SJSA1 (cell line): Measurements from ENCODE around the gene CCDC9. TPM values are rescaled to one million over a fixed set of nuclear protein-coding genes. Genes with fewer than 3 reads are reported as not detected.

Experiments
- DNase-seq, 2 experiments: peaks; one replicate each; pipeline ENCODE4 v3.0.0-alpha.2; 2015 to 2020; ENCODE audit warnings: low spot score in 2 of 2, low read depth in 1 of 2
- H3K27ac ChIP-seq: fragments of 250-450 bp; sonication (Bioruptor Pico); 2 replicates; pipeline ENCODE4 v1.5.1; 2020; ENCODE audit warnings: mild to moderate bottlenecking, moderate library complexity
- H3K27me3 ChIP-seq: fragments of 250-450 bp; sonication (Bioruptor Pico); replicated peaks from 2 replicates; pipeline ENCODE4 v1.5.1; 2020; ENCODE audit warnings: mild to moderate bottlenecking, moderate library complexity
- H3K36me3 ChIP-seq: fragments of 250-450 bp; sonication (Bioruptor Pico); 2 replicates; pipeline ENCODE4 v1.5.1; 2020; ENCODE audit warnings: mild to moderate bottlenecking
- H3K4me1 ChIP-seq: fragments of 250-450 bp; sonication (Bioruptor Pico); replicated peaks from 2 replicates; pipeline ENCODE4 v1.6.1; 2021; ENCODE audit warnings: mild to moderate bottlenecking
- H3K4me3 ChIP-seq: fragments of 250-450 bp; sonication (Bioruptor Pico); 2 replicates; pipeline ENCODE4 v1.5.1; 2020; ENCODE audit warnings: mild to moderate bottlenecking
- H3K9me3 ChIP-seq: fragments of 250-450 bp; sonication (Bioruptor Pico); replicated peaks from 2 replicates; pipeline ENCODE4 v1.5.1; 2020; ENCODE audit warnings: mild to moderate bottlenecking
- total RNA-seq: library from RNA; depleted of rRNA; stranded (reverse); fragments of >200 nt; shearing (Covaris generic); gene quantifications from 2 replicates; pipeline ENCODE4 v1.2.3, GENCODE V29; 2014; rRNA removed

CCDC9 gene
- total RNA-seq = 8.0 and 12.1 TPM in 2 replicates

DNA sequence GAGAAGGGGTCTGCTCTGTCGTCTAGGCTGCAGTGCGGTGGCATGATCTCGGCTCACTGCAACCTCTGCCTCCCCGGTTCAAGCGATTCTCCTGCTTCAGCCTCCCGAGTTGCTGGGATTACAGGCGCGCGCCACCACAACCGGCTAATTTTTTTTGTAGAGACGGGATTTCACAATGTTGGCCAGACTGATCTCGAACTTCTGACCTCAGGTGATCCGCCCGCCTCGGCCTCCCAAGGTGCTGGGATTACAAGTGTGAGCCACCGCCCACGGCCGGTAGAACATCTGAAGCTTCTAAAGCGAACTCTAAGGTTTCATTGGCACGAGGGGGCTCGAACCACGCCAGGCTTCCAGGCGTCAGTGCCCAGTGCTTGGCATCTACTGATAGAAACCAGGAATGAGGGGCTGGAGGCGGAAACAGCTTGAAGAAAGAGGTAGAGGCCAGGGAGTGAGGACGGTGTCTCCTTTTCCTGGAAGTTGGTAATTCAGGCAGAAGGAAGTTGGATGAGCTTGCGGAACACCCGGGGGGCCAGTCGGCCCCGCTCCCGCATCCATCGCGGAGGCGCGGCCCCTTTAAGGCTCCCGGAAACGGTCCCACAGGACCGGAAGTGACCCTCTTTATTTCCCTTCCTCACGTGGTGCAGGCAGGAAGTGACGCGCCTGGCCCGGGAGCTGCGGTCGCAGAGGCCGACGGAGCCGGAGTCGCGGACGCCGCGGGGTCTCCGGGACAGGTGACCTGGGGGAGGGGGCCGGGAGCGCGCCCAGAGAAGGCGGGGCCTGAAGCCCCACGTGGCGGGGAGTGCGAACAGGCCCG, at the start of gene CCDC9:
Gene CCDC9, plus strand, starts transcription at position 647 of the 814 bp plus-strand sequence. CDS start 1,876 bp downstream, outside the sequence.
- peak within 1 kb of the TSS; percentile 50 for H3K4me3 ChIP-seq
- H3K4me1 ChIP-seq = peaks cover 38% of the 10 kb centered on the region
- peak within 1 kb of the TSS; percentile 90 for H3K27ac ChIP-seq
- H3K36me3 ChIP-seq = peaks cover 35% of the 10 kb centered on the region
- no peaks in the 10 kb centered on the region for H3K27me3 ChIP-seq
- no peaks in the 10 kb centered on the region for H3K9me3 ChIP-seq
- peak; percentile 92 to 97 for DNase-seq

DNA sequence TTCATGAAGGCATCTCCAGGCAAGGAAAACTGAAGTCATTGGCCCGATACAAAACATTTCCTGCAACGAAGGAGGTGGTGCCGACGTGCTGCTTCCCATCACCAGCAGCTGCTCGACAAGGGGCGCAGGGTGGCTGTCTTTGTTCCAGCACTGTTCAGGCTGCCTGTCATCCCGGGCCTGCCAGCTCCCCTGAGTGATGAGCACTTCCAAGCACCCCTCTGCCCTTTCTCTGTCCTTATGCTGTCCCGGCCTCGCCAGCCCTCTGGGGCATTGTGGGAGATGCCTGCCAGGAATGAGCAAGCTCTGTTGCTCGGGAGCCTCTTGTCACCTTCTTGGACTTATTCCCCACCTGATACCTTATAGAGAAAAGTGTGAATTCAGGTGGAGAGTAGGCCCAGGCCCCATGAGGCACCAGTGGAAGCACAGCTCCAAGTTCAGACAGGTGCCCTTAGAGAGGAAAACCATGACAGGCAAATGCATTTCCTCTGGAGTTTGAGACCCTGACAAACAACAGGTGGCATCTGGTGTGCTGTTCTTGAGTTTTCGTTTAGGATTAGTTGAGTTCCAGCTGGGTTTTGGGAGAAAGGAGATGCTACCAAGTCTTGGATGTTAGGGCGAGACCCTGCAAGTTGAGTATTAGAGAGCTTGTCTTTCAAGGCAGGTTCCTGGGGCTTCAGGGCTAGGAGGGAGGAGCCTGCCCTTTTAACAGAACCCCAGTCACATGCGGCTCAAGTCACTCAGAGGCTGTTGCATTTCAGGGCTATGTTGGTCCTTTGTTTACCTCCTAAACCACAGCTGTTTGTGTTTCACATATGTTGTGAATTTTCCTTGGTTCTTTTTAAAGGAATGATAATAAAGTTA, 46.8 kb upstream of the CCDC9 start:
- H3K4me1 ChIP-seq = peaks cover 24% of the 10 kb centered on the region
- H3K27me3 ChIP-seq = no peaks in the 10 kb centered on the region
- peaks cover 74% of the 10 kb centered on the region for H3K36me3 ChIP-seq
- H3K9me3 ChIP-seq = no peaks in the 10 kb centered on the region
- DNase-seq = peak; percentile 65 to 88
- H3K4me3 ChIP-seq = no peak overlapping the region
- peak overlapping the region; percentile 69; the same call in 1 of the 2 replicates for H3K27ac ChIP-seq

DNA sequence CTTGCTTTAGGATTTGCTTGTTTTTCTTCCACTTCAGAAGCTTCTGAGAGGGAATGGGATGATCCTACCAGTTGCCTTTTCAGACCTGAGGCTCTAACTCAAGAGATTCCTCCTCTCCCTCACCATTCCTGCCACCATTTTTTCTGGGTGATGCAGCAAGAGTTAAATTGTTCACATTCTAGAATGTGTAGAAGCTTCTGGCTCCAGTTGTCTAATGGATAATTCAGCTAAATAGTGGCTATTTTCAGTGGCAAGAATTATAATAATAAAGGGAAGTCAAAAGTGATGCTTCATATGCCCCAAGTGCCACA, 46.2 kb upstream of the CCDC9 start:
- H3K27me3 ChIP-seq = no peaks in the 10 kb centered on the region
- peaks cover 24% of the 10 kb centered on the region for H3K4me1 ChIP-seq
- no peak for DNase-seq
- no peaks in the 10 kb centered on the region for H3K9me3 ChIP-seq
- H3K27ac ChIP-seq = peak overlapping the region; percentile 69
- H3K4me3 ChIP-seq = no peak overlapping the region
- H3K36me3 ChIP-seq = peaks cover 68% of the 10 kb centered on the region

DNA sequence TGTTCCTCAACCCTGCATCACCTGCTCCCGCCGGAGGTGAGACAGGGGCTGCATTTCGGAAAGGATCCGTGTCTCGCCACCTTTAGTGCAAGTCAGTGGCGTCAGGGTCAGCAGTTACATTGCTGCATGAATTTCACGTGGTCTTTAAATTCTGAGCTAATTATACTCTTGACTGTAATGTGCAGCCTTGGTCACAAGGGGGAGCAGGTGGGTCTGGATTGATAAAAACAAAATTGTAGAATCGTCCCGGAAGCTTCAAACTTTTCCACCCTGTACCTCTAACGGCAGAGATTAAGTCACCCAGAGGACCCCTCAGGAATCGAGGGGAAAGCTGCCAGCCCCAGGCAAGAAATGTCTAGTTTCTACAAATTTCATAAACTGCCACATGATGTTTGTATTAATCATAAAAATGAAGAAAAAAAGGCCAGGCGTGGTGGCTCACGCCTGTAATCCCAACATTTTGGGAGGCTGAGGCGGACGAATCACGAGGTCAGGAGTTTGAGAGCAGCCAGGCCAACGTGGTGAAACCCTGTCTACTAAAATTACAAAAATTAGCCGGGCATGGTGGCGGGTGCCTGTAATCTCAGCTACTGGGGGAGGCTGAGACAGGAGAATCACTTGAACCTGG, 45.5 kb upstream of the CCDC9 start:
- no peak overlapping the region for H3K4me3 ChIP-seq
- H3K27ac ChIP-seq = peak overlapping the region; percentile 69
- H3K4me1 ChIP-seq = peaks cover 24% of the 10 kb centered on the region
- no peaks in the 10 kb centered on the region for H3K27me3 ChIP-seq
- H3K9me3 ChIP-seq = no peaks in the 10 kb centered on the region
- peaks cover 62% of the 10 kb centered on the region for H3K36me3 ChIP-seq
- DNase-seq = peak; percentile 76 to 79

DNA sequence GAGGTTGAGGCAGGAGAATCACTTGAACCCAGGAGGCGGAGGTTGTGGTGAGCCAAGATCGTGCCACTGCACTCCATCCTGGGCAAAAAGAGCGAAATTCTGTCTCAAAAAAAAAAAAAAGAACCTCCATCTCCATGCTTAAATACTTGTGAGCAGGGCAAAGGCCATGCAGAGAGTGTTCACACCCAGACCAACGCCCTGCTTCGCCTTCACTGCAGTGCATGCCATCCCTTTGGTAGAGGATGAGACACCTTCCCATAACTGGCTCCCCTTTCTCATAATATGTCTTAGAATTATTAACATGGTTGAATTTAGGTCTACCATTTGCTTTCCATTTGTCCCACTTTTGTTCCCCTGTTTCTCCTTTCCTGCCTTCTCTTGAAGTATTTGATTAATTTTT, 40.7 kb upstream of the CCDC9 start:
- H3K27me3 ChIP-seq = no peaks in the 10 kb centered on the region
- H3K4me1 ChIP-seq = peaks cover 8% of the 10 kb centered on the region
- no peaks in the 10 kb centered on the region for H3K9me3 ChIP-seq
- no peak overlapping the region for H3K27ac ChIP-seq
- peaks cover 20% of the 10 kb centered on the region for H3K36me3 ChIP-seq
- no peak for DNase-seq
- H3K4me3 ChIP-seq = no peak overlapping the region

DNA sequence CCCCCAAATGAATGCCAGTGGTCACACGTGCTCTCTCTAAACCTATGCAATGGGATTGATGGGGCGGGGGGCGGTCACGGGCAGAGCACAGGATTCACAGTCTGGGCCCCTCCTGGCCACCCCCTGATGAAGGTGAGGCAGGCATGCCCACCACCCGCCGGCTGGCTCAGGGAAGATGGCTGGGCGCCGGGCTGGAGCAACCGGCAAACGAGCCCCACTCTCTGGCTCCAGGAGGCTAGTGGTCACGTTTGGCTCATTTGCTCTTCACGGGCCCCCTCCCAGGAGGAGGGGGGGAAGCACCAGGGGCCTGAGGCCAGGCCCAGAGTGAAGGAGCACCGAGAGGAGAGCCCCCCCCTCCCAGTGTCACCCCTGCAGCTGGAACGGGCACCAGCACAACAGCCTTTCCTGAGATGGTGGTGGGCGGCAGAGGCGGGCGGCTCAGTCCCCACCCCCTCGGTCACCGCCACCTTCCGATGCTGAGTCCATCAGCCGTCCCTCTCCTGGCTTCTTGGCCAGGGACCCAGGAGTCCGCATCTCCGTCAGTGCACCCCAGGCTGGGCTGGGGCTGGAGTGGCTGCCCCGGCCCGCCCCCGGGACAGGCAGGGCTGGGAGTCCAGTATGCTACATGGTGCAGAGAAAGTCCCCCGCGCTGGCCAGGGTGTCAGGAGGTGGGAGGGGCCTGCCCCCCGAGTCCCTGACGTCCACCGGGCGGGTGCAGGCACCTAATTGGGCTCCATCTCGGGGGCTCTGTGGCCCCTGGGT, 35.1 kb upstream of the CCDC9 start:
- no peaks in the 10 kb centered on the region for H3K9me3 ChIP-seq
- H3K4me3 ChIP-seq = no peak overlapping the region
- no peak overlapping the region for H3K27ac ChIP-seq
- no peak for DNase-seq
- H3K36me3 ChIP-seq = peaks cover 26% of the 10 kb centered on the region
- H3K27me3 ChIP-seq = no peaks in the 10 kb centered on the region
- H3K4me1 ChIP-seq = peaks cover 12% of the 10 kb centered on the region

DNA sequence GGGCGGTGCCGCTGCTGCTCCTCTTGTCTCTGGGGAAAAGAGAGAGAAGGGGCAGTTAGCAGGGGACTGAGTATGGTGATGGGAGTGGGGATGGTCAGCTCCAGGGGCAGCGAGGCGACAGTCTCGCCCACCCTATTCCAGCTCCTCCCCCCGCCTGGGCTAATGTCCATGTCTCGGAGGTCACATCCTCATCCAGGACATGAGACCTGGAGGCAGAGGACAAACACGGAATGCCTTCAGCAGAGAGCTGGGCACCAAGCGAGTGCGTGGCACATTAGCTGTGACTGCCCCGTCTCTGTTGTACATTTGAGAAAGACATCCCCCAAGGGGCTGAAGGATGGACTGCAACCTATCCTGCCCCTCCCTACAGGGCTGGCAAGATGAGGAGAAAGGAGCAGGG, 34.4 kb upstream of the CCDC9 start:
- peaks cover 26% of the 10 kb centered on the region for H3K36me3 ChIP-seq
- no peaks in the 10 kb centered on the region for H3K9me3 ChIP-seq
- peaks cover 18% of the 10 kb centered on the region for H3K4me1 ChIP-seq
- H3K27me3 ChIP-seq = no peaks in the 10 kb centered on the region
- H3K4me3 ChIP-seq = no peak overlapping the region
- DNase-seq = no peak
- no peak overlapping the region for H3K27ac ChIP-seq

DNA sequence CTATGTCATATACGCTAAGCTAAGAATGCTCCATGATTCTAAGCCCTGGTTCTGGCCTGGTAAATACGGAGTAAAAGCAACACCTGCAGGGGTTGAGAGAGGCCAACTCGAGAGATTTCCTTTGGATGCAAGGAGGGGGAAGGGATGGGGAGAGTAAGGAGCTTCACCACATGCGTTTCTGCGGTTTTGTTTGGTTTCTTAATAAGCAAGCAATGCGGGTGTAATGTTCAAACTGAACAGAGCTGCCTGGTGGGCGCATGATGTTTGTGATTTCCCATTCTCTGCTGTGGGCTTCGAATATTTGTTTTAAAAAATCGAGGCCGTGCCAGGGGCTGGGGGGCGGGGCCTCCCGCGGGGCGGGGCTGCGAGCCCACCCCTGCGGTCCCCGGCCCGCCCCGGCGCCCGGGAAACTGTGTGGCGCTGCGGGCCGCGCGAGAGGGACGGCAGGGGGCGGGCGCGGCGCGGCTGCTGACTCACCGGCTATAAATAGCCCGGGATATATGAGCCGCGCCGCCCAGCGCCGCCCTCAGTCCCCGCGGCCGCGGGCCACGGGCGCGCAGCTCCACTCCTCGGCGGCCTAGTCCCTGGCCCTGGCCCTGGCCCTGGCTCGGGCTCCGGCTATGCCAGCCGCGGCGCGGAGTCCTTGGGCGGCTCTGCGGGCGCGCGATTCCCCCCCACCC, 30.4 kb upstream of the CCDC9 start:
- Histone ChIP-seq H3K9me3 (no peaks in the 10 kb centered on the region), H3K4me1 (peaks cover 53% of the 10 kb centered on the region), H3K27ac (peak overlapping the region; percentile 98), H3K27me3 (no peaks in the 10 kb centered on the region), H3K4me3 (peak overlapping the region; percentile 29), H3K36me3 (peaks cover 20% of the 10 kb centered on the region)
- peak; percentile 86 to 88 for DNase-seq

DNA sequence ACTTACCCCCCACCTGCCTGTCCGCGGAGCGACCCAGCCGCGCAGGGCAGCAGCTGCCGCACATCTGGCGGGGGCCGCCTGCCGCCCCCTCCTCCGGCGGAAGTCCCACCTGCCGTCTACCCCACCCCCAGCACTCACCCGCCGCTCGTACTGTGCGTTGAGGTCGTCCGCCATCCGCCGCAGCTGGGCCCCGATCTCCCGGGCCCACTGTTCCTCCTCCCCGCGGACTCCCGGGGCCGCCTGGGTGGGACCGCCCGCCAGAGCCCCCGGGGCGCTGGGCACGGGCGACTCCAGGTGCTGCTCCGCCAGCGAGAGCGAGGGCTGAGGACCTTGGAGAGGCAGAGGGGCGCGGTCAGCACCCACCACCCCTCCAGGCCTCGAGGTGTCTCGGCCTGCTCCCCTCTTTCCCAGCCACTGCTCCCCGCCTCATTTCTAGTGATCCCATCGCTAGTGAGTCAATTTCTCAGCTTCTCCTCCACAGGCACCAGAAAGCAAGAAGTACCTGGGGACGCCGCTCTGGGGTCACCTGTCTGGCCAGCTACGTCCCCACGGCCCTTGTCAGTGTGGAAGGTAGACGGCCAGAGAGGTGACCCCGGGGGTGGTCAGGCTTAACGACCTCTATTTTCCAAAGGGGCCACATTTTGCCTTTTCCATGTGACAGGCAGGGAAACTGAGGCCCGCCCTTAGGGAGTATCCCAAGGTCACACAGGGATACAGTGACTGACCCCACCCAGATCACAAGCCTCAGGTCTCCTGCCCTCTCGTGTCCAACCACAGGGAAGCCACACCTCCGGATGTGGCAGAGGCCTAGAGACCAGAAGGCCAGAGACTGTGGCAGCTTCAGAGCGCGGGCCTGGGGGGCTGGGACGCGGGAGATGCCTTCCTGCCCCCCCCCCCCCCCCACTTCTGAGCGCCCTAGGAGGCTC, 29.6 kb upstream of the CCDC9 start:
- Histone ChIP-seq H3K27ac (peak overlapping the region; percentile 98), H3K4me1 (peaks cover 59% of the 10 kb centered on the region), H3K36me3 (peaks cover 13% of the 10 kb centered on the region), H3K4me3 (peak overlapping the region; percentile 29), H3K27me3 (no peaks in the 10 kb centered on the region), H3K9me3 (no peaks in the 10 kb centered on the region)
- DNase-seq = peak; percentile 78 to 90

DNA sequence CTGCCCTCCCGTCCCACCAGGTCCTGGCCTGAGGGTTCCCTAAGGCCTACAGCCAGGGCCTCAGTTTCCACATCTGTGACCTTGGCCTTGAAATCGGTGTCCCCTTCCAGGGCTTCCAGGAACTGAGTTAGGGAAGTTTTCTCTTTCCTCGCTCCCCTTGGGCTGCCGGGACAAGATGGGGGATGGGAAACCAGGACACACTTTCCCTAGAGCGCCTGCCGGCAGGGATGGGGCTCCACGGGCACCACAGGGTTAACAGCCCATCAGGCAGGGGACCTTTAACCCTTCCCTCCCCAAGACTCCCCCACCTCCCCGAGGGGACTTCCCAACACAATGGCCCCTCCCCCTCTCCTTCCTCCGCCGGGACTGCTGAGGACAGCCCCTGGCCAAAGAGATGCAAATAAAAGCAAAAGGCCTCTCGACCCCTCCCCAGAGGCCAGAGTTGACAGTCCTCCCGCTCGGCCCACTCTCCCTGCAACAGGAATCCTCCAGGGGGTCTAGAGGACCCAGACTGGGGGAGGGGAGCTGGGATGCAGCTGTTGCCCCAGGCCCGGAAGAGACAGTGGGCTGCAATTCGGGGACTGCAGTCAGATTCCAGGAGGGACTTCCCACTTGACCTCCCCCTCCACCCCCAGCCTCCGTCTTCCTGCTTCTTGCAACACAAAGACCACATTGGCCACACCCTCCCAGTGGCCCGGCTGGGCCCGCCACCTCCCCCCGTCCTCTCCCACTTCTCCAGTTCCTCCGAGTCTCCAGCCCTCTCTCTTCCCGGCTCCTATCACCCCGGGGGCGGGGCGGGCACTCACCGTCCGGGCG, 28.8 kb upstream of the CCDC9 start:
- Histone ChIP-seq H3K36me3 (peaks cover 8% of the 10 kb centered on the region), H3K4me1 (peaks cover 68% of the 10 kb centered on the region), H3K9me3 (no peaks in the 10 kb centered on the region), H3K27me3 (no peaks in the 10 kb centered on the region), H3K27ac (peak overlapping the region; percentile 98), H3K4me3 (peak overlapping the region; percentile 39)
- DNase-seq = peak; percentile 93 to 98

DNA sequence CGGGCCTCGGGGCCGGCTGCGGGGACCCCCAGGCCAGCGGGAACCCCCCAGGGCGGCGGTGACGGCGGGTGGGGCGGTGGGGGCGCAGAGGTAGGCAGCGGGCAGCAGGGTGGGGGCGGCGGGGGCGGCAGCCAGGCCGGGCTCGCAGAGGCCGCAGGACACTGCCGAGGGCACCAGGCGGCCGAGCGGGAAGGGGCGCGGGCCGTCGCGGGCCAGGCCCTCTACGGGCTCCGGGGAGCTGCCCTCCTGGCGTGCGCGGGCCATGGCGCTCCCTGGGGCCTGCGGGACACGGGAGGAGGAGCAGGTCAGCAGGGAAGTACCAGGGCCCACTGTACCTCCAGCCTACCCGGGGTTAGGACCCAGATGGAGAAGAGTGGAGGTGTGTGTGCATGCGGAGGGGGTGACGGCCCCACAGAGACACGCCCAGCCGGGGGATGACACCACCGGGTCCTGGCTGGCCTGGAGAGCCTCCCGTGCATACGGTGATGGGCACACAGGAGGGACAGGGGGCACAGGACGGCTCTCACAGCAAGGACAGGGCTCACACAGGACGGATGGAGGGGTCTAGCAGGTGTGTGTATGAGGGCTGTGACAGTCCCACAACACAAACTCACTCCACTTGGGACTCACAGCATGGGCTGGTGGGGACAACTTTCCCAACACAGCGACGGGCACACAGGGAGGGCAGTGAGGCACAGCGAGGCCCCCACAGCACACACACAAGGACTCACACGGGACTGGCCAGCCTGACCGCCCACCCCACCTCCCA, 28.0 kb upstream of the CCDC9 start:
- Histone ChIP-seq H3K9me3 (no peaks in the 10 kb centered on the region), H3K4me3 (peak overlapping the region; percentile 39), H3K27me3 (no peaks in the 10 kb centered on the region), H3K36me3 (peaks cover 8% of the 10 kb centered on the region), H3K27ac (peak overlapping the region; percentile 98), H3K4me1 (peaks cover 74% of the 10 kb centered on the region)
- peak in 1 of 2 experiments; percentile 64 for DNase-seq
